ENCODE results near the gene SLCO4A1. TPM values are rescaled to one million over a fixed set of nuclear protein-coding genes. Genes with fewer than 3 reads are reported as not detected.

The SLCO4A1 gene
- total and polyA plus RNA-seq, 9 of the 15 experiments (the other 6 are each of a cell fraction or from before 2014, with no cell fraction given) = 1.6 to 21.9 (median 12.8) TPM

GRCh38 chr20:62616728-62617621, 25.3 kb upstream of the SLCO4A1 start (continued):
- TF ChIP-seq BACH1 (tag; IDR thresholded peaks at IDR 0.05) = no peak
- TF ChIP-seq TCF7L2 (IDR thresholded peaks at IDR 0.05; ENCODE audit: low read depth, low read length) = no peak
- TF ChIP-seq ZNF140 (CRISPR knock-in tag; IDR thresholded peaks at IDR 0.05) = no peak
- peak; percentile 29; the same call in 1 of the 2 replicates for TF ChIP-seq RB1 (IDR thresholded peaks at IDR 0.05; ENCODE audit: low read depth)
- TF ChIP-seq EP400 (IDR thresholded peaks at IDR 0.05) = no peak
- no peak for TF ChIP-seq ZNF282 (CRISPR knock-in tag; IDR thresholded peaks at IDR 0.05)
- no peak for TF ChIP-seq YY1 (IDR thresholded peaks at IDR 0.05; ENCODE audit: borderline replicate concordance in 1 of 3, control insufficient read depth in 1 of 3, extremely low read depth in 1 of 3, insufficient read depth in 3 of 3, insufficient read length in 1 of 3, insufficient replicate concordance in 2 of 3, low read depth in 1 of 3, low read length in 2 of 3)
- no peak for TF ChIP-seq ILK (tag; IDR thresholded peaks at IDR 0.05; ENCODE audit: borderline replicate concordance, low read depth)
- TF ChIP-seq RAD21 (CRISPR knock-in tag; conservative IDR thresholded peaks at IDR 0.05 in 1 of 2, IDR thresholded peaks at IDR 0.05 in 1 of 2) = peak; percentile 91 to 98
- no peak for TF ChIP-seq IRF1 (CRISPR knock-in tag; IDR thresholded peaks at IDR 0.05; ENCODE audit: borderline replicate concordance)
- peak; percentile 20 for TF ChIP-seq NEUROD1 (IDR thresholded peaks at IDR 0.05; ENCODE audit: borderline replicate concordance, low read depth, low read length, partially characterized antibody)
- TF ChIP-seq CTBP1 (IDR thresholded peaks at IDR 0.05; ENCODE audit: borderline replicate concordance) = peak; percentile 22; the same call in 1 of the 2 replicates
- TF ChIP-seq SMC3 (conservative IDR thresholded peaks at IDR 0.05; ENCODE audit: insufficient read depth, low read depth, low read length) = peak; percentile 96
- no peak for TF ChIP-seq HOXB6 (CRISPR knock-in tag; IDR thresholded peaks at IDR 0.05; ENCODE audit: borderline replicate concordance)
- TF ChIP-seq HNRNPH1 (optimal IDR thresholded peaks at IDR 0.05; ENCODE audit: low read depth, low read length) = no peak
- TF ChIP-seq NR2C2 (CRISPR knock-in tag; IDR thresholded peaks at IDR 0.05) = no peak
- TF ChIP-seq NR2C2 (tag; IDR thresholded peaks at IDR 0.05) = no peak

All from K562 (cell line).